GM19240 (cell line): ENCODE data around the gene NBAS.

ENCODE experiments used
- DNase-seq: peaks from one replicate; pipeline ENCODE4 v3.0.0; 2011; ENCODE audit warnings: low spot score; ENCODE audit not compliant: insufficient read length

NBAS gene

DNA sequence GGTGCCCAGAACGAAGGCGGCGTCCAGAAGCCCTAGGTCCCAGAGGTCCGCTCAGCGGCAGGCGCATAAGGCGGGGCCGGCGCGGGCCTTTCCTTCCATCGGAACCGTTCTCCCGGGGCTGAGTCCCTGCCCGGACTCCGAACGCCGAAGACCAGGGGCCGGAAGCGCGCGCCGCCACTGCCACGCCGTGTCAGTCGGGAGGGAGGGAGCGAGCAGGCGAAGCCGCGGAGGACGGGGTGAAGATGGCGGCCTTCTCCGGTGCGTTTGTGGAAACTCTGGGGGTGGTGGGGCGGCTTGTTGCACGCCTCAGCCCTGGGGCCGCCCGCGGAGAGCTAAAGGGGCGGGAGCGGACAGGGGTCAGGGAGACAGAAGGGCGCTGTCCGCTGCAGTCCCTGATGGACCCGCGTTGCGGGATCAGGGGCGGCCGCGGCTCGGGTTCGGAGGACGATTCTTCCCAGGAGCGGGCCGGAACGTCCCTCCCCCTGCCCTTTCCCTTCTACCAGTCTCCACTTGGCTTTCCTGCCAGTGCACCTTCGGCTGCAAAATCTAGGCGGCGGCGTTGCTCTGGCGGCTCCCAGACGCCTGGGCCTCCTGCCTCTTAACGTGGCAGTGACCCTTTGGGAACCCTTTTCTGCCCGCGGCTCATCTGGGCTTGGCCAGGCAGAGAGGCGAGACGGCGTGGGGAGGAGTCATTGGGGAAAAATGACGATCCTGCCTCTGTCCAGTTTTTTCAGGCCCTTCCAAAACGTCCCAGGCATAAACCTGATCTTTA, 30.7 kb upstream of the NBAS start, which contains the start of gene DDX1:
Gene DDX1, plus strand, starts transcription at position 177 of the 772 bp plus-strand sequence. Its CDS starts 66 bp downstream, at position 243.
- peak; percentile 72 for DNase-seq

DNA sequence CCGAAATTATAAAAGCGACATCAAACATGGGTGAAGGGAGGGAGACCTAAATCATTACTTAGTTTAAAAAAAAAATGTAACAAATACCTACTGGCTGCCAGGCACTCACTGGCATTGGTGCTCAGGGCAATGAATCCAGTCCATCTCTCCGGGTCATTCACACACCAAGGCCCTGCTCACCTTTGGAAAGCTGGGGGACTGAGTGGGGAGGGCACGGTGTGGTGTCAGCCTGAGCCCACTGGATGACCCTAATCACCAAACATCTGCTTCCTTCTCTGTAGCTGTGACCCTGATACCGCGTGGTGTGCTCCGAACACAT, 30.2 kb upstream of the NBAS start:
- no peak for DNase-seq

DNA sequence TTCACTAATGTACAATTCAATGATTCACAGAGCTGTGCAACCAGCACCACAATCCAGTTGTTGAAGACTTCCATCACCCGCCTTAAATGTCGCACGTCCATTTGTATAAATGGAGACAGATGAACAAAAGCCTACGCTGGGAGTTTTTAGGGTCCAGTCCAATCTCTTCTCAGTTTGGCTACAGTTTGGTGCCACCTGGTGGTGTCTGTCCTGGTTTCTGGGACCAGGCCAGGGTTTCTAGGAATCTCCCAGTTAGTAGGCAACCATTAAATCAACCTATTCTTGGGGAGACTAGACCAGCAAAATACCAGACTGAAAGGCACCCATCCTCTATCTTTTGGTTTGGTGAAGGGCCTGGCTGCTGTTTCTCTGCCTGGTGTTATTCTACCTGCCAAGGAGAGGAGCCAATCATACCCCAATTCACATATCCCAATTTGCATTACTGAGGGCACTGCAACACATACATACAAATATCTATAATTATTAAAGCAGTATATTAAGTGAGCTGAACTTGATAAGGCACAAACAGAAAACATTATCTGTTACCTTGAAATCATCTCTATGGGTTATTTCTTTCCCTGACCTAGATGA, 27.3 kb upstream of the NBAS start:
- no peak for DNase-seq

DNA sequence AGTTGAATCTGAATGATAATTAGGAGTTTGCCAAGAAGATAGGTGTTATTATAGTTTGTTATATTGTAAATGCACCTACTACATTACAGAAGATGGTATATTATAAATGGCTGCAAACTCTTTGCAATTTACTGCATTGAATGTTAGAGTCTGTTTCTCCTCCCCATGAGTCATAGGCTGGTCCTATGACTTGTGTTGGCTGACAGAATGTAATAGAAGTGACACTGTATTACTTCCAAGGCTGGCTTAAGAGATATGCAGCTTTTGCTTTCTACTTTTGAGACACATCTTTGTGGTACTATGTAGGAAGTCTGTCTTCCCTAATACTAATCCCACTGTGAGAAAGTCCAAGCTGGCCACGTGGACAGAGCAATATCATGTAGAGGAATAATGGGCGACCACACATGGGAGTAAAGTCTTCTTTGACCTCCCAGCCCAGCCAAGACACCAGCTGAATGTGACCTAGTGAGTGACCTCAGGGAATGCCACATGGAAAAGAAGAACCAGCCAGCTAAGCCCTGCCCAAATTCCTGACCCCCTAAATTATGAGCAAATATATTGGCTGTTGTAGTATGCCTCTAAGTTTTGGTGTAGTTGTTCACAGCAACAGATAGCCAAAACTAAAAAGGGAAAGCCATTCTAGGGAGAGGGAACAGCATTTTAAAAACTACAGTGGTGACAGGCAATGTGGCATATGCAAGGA, 23.8 kb upstream of the NBAS start:
- no peak for DNase-seq

DNA sequence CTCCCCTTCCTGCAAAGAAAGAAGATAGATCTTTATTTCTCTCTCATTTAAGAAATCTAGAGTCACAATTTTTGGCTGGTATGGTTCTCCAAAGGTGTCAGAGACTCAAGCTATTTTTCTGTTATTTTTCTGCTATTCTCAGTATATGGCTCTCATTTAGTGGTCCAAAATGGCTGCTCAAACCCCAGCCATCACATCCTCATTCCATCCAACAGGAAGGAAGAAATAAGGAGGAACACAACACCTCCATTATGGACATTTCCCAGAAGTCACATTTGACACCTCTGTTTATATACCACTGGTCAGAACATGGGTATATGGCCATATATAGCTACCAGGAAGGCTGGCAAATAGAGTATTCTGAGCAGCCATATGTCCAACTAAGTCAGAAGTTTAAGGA, 23.2 kb upstream of the NBAS start:
- DNase-seq: no peak

DNA sequence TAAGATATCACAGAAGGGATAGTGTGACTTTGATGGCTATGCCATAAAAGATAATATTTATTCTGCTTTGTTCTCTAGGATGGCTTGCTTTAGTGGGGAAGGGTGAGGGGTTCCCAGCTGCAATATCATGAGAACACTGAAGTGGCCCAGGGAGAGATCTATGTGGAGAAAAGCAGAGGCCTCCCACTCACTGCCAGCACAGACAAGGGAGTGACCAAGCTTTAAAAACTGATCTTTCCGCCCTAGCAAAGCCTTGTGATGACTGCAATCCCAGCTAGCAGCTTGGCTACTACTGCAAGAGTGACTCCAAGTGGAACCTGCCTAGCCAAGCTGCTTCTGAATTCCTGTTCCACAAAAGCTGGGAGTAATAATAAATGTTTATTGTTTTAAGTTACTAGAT, 22.7 kb upstream of the NBAS start:
- no peak for DNase-seq

DNA sequence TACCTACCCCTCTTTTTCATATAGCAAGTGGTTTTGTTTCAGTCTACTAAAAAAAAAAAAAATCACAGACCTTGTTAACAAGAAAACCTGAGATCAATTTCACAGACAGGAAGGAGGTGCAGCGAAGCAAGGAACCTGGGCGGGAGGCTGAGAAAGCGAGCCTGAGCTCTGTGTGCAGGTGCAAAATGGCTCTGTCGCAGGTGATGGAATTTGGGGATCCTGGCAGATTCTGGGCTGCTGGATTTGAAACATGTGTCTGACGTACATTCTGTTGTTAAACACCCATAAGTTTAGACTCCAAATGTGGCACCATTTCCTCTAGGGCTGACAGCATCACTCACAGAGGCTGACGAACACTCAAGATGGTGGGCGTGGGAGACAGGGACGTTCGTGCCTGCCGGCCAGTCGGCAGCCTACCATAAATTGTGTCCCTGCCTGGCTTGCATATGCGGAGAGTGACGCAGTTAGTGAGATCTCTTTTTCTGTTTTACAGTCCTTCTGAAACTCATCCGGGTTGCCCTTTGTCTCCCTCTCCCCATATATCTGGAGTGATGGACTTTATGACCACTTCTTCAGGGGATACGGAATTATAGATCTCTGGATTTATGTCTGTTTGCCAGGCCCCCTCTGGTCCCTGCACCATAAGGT, 21.7 kb upstream of the NBAS start:
- no peak for DNase-seq

DNA sequence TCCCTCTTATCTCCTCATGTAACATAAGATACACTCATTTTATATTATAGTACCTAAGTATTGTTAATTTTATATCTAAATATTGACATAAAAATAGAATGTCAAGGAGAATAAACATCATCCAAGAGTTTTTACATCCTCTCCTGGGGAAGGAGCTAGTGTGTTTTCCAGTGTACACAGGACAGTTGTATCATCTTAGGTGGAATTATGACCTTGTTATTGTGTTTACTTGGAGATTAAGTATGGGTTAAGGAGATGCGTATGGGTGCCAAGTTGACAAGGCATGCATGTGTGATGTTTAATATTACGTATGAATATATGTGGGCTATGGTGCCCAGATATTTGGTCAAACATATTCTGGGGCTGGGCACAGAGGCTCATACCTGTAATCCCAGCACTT, 19.3 kb upstream of the NBAS start:
- DNase-seq: no peak

DNA sequence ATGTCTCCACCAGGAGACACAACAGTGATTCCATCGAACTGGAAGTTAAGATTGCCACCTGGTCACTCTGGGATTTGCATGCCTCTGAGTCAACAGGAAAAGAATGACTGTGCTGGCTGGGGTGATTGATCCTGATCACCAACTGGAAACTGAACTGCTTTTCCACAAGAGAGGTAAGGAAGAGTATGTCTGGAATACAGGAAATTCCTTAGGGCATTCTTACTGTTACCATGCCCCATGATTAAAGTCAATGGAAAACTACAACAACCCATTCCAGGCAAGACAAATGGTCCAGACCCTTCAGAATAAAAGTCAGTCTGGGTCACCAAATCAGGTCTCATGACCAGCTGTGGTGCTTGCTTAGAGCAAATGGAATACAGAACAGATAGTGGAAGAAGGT, 18.5 kb upstream of the NBAS start:
- no peak for DNase-seq

DNA sequence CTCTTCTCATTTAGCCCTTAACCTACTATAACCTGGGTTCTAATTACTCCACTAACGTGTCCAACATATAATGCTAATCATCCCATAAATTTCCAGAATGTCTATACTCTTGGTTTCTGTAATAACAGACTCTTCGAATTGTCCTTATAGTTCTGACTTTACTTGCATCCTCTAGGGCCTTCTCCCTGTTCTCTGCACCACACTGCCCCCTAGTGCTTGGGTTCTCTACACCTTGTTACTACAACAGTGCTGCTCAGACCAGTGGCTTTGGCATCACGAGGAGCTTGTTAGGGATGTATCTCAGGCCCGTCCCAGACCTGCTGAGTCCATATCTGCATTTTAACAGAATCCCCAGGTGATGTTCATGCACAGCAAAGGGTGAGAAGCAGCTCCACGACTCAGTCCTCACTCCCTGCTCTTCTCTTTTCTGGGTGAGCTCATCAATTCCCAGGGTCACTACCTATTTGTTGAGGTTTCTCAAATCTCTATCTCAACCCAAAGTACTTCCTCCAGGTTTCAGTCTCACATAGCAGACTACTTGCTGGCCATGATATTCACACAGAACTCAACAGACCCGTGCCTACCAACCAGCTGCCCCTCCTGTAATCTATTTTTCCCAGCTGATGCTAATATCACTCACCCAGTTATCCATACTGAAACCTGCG, 16.1 kb upstream of the NBAS start:
- no peak for DNase-seq

DNA sequence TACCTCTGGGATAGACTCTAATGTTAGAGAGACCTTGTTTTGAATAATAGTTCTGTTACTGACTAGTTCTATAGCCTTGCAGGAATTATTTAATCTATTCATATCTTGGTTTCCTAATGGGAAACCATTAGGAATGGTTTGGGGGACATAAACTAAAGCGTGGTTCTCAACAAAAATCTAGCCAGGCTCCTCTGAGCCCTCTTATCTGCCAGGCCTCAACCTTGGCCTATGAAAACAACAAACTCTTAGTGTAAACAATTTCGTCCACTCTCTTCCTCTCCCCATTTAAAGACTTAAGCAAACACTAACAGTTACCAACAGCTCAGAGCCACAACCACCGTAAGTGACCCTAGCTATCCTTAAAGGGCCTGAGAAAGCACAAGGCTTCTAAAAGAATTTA, 10.6 kb upstream of the NBAS start:
- no peak for DNase-seq

DNA sequence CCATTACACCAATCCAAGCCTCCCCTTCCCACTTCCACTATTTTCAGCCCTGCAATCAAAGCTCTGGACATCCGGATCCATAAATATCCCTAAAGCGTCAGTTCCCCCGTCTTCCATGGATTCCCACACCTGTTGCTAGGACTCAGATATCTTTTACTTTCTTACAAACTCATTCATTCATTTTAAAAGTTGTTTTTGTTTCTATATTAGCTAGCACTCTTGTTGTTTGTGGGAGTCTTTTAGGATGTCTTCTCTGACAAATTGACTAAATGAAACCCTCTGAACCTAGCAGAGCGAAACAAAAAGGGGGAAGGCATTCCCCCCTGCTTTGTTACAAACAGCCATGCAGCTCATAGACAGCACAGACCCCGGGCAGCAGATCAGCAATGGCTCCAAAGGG, 9.0 kb upstream of the NBAS start:
- DNase-seq: no peak

DNA sequence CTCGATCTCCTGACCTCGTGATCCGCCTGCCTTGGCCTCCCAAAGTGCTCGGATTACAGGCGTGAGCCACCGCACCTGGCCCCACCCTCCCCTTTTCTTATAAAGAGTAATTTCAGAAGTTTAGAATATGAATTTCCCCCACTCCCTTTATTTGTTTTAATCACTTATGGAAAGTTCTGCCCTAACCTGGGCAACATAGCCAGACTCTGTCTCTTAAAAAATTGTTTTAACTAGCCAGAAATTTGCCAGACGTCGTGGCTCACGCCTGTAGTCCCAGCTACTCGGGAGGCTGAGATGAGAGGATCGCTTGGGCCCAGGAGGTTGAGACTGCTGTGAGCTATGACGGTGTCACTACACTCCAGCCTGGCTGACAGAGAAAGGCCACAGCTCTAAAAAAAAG, 7.7 kb upstream of the NBAS start:
- no peak for DNase-seq

DNA sequence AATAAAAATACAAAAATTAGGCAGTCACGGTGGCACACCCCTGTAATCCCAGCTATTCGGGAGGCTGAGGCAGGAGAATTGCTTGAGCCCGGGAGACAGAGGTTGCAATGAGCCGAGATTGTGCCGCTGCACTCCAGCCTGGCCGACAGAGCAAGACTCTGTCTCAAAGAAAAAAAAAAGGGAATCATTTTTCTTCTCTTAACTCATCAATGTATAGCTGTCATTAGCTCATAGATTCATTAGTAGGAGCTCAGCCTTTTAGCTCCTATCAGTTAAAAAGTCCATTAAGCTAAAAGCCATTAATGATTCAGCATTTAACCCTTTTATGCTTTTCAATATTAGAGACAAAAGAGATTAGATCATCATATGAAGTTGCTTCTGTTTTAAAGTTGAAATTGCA, 5.8 kb upstream of the NBAS start:
- DNase-seq: no peak

DNA sequence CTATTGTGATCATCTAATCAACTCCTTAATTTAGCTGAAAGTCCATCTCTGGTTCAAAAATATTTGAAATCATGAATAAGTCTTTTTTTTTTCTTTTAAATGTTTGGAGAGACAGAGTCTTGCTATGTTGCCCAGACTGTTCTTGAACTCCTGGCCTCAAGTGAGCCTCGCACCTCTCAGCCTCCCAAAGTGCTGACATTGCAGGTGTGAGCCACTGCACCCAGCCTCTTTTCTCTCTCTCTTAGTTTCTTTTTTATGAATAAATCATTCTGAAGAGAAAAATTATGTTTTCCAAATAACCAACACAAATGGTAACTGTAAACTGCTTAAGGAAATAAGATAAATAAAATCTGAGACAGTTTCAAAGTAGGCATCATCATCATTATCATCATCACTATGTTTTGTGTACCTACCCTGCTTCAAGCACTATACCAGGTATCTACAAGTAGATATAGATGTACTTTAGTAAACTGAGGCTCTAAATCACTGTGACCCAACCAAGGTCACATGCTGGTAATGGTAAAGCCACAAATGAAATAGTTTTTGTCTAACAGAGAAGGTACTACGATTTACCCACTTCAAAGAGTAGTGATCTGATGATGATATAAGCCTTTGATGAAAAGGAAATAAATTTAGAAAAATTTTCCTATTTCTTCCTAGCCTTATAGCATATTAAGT, 5.0 kb upstream of the NBAS start:
- no peak for DNase-seq

DNA sequence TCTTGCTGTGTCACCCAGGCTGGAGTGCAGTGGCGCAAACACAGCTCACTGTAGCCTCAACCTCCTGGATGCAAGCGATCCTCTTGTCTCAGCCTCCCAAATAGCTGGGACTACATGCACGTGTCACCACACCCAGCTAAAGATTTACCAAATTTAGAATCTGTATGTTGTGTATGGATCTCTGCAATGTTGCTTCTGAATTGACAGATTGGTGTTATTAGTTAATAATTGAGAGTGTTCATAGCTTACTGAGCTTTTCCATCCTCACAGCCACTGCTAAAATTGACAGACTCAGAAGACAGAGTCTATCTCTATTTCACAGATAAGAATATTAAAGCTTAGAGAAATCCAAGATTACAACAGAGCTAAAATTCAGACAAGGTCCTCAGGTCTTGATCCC, 4.3 kb upstream of the NBAS start:
- DNase-seq: no peak

DNA sequence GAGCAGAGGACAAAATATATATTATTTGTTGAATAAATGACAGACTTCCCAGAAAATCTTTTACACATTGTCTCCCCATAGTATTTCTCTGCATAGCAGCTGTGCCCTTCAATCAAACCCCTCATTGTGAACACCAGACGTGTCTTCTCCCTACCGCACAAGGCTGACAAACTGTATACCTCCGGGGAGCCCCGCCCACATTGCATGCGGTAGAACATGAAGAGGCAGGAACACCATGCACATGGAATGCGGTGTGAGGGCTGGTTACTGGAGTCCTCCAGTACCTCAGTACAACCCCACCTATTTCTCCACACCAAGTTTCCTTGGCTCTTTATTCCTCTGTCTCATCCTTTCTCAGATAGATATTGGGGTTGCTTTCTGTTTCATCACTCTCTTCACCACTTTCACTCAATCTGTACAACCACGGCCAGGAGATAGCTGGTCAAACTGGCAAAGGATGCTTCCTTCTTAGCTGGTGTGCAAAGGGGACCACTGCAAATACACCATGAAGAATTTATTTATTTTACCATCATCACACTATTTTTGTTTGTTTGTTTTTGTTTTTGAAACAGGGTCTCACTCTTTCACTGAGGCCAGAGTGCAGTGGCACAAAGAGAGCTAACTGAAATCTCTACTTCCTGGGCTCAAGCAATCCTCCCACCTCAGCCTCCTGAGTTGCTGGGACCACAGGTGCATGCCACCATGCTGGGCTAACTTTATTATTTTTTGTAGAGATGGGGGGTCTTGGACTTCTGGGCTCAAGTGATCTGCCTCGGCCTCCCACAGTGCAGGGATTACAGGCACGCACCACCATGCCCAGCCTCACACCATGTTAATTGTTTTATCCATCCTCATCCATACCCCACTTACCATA, 2.3 kb upstream of the NBAS start:
- no peak for DNase-seq

DNA sequence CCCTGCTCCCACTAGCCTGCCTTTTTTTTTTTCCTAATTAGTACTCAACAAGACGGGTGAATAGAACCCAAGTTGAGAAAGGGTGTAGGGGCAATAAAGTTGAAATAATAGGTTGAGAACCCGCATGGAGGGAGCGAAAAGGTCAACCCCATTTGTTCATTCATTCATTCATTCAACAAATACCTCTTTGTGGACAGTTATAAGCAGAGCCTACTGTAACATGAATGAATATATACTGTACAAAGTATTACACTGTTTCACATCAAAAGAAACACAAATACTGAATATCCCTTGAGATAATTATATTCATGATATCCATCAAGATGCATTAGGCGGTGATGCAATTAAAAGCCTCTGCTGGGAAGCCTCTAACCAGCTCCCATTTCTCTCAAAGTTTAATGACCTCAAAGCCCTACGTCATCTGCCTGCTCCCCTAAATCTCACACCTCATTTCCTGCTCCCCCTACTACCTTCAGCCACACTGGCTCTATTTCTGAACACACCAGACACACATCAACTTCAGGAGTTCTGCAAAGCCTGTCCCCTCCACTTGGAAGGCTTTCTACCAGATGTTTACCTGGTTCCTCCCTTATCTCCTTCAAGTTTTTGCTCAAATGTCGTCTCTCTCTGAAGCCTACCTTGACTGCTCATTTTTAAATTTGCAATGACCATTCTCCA, 1.4 kb upstream of the NBAS start:
- DNase-seq: no peak

DNA sequence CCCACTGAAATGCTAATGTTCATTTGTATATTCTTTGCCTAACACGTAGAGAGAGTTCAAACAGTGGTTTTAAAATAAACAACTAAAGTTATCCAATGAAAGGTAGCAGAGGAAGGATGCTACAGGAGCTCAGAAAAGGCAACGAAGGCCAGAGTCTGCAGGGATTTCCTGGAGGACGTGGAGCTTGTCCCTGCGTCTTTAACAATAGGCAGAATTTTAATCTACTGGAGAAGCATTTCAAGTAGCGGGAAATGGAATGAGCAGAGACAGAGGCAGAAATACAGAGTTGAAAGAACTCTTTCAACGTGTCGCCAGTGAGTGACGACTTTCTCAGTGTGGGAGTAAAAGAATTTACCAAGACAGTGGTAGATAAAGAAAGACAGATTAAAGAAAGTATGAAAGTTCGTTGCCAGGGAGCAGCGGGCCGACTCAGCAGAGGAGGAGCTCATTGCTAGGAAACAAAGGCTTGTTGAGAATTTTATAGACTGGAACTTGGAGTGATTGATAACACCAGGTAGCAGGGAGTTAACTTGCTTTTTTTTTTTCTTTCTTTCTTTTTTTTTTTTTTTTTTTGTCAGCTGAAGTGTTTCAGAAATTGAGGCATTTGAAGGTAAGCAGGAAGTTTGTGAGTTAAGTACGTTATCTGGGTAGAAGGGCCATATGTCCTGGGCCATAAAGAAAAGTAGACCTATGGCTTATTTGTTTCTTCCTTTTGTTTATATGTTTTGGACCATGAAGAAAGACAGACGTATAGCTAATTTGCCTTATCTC, 625 bp upstream of the NBAS start:
- no peak for DNase-seq
